Measurements from ENCODE around the gene PAQR4. TPM values are rescaled to one million over a fixed set of nuclear protein-coding genes. Genes with fewer than 3 reads are reported as not detected.

The PAQR4 gene
- polyA plus RNA-seq, 1 donor from 2014 or later, result 47.8 TPM

GRCh38 chr16:2976673-2977072 lies 7.5 kb downstream of the PAQR4 start:
- H4K20me1 ChIP-seq (ENCODE audit: insufficient read depth), result no peaks in the 10 kb centered on the region
- TF ChIP-seq TAF1 (IDR thresholded peaks at IDR 0.05; ENCODE audit: low read depth), result no peak
- TF ChIP-seq SMC3 (conservative IDR thresholded peaks at IDR 0.05; ENCODE audit: poor library complexity), result no peak
- TF ChIP-seq CTCF (IDR thresholded peaks at IDR 0.05; ENCODE audit: poor library complexity, severe bottlenecking), result no peak
- TF ChIP-seq POLR2AphosphoS5 (IDR thresholded peaks at IDR 0.05), result no peak
- TF ChIP-seq RAD21 (conservative IDR thresholded peaks at IDR 0.05), result no peak
- no peak for TF ChIP-seq REST (IDR thresholded peaks at IDR 0.05; ENCODE audit: borderline replicate concordance)
- TF ChIP-seq EZH2 (IDR thresholded peaks at IDR 0.05; ENCODE audit: borderline replicate concordance, insufficient read depth, low read length, poor library complexity, severe bottlenecking), result no peak
- no peak for TF ChIP-seq EP300 (conservative IDR thresholded peaks at IDR 0.05; ENCODE audit: poor library complexity, severe bottlenecking)
- no peak for TF ChIP-seq MXI1 (conservative IDR thresholded peaks at IDR 0.05; ENCODE audit: poor library complexity, severe bottlenecking)

GRCh38 chr16:2977440-2977839 lies 8.3 kb downstream of the PAQR4 start:
- H3K9me3 ChIP-seq (ENCODE audit: low read length), result no peaks in the 10 kb centered on the region
- no peaks in the 10 kb centered on the region for H3K79me2 ChIP-seq (replicated peaks; ENCODE audit: insufficient read depth, low read length)
- H2AFZ ChIP-seq (ENCODE audit: low read depth, low read length), result no peak overlapping the region
- H3K4me2 ChIP-seq (ENCODE audit: low read length), result no peak overlapping the region
- H3K27me3 ChIP-seq (ENCODE audit: insufficient read depth, low read depth, low read length), result no peaks in the 10 kb centered on the region
- no peak overlapping the region for H3K27ac ChIP-seq (ENCODE audit: low read length)
- H3K36me3 ChIP-seq (ENCODE audit: insufficient read depth, low read length), result no peaks in the 10 kb centered on the region
- TF ChIP-seq MXI1 (conservative IDR thresholded peaks at IDR 0.05; ENCODE audit: poor library complexity, severe bottlenecking) (no peak), CTCF (IDR thresholded peaks at IDR 0.05; ENCODE audit: poor library complexity, severe bottlenecking) (no peak), RAD21 (conservative IDR thresholded peaks at IDR 0.05) (no peak), REST (IDR thresholded peaks at IDR 0.05; ENCODE audit: borderline replicate concordance) (no peak), EZH2 (IDR thresholded peaks at IDR 0.05; ENCODE audit: borderline replicate concordance, insufficient read depth, low read length, poor library complexity, severe bottlenecking) (no peak), SMC3 (conservative IDR thresholded peaks at IDR 0.05; ENCODE audit: poor library complexity) (no peak), EP300 (conservative IDR thresholded peaks at IDR 0.05; ENCODE audit: poor library complexity, severe bottlenecking) (no peak), TAF1 (IDR thresholded peaks at IDR 0.05; ENCODE audit: low read depth) (no peak), POLR2AphosphoS5 (IDR thresholded peaks at IDR 0.05) (no peak)
- no peak overlapping the region for H3K4me3 ChIP-seq (ENCODE audit: low read length)
- no peaks in the 10 kb centered on the region for H3F3A ChIP-seq (ENCODE audit: insufficient read depth, low read length, poor library complexity, severe bottlenecking)
- H3K9ac ChIP-seq (ENCODE audit: low read length), result no peak overlapping the region
- no peaks in the 10 kb centered on the region for H3K9me2 ChIP-seq (ENCODE audit: insufficient read depth, low read length)
- no peaks in the 10 kb centered on the region for H4K20me1 ChIP-seq (ENCODE audit: insufficient read depth)

More at GRCh38 chr16:2976673-2977072, 7.5 kb downstream of the PAQR4 start:
- no peaks in the 10 kb centered on the region for H3K9me2 ChIP-seq (ENCODE audit: insufficient read depth, low read length)
- no peak overlapping the region for H3K4me2 ChIP-seq (ENCODE audit: low read length)
- no peak overlapping the region for H3K27ac ChIP-seq (ENCODE audit: low read length)
- no peaks in the 10 kb centered on the region for H3K79me2 ChIP-seq (replicated peaks; ENCODE audit: insufficient read depth, low read length)
- H3K4me3 ChIP-seq (ENCODE audit: low read length), result no peak overlapping the region
- H3K36me3 ChIP-seq (ENCODE audit: insufficient read depth, low read length), result no peaks in the 10 kb centered on the region
- no peak overlapping the region for H2AFZ ChIP-seq (ENCODE audit: low read depth, low read length)
- no peak overlapping the region for H3K9ac ChIP-seq (ENCODE audit: low read length)
- no peaks in the 10 kb centered on the region for H3F3A ChIP-seq (ENCODE audit: insufficient read depth, low read length, poor library complexity, severe bottlenecking)
- no peaks in the 10 kb centered on the region for H3K9me3 ChIP-seq (ENCODE audit: low read length)
- H3K27me3 ChIP-seq (ENCODE audit: insufficient read depth, low read depth, low read length), result no peaks in the 10 kb centered on the region
